ENCODE measurements around the gene GRIK4.

DNA sequence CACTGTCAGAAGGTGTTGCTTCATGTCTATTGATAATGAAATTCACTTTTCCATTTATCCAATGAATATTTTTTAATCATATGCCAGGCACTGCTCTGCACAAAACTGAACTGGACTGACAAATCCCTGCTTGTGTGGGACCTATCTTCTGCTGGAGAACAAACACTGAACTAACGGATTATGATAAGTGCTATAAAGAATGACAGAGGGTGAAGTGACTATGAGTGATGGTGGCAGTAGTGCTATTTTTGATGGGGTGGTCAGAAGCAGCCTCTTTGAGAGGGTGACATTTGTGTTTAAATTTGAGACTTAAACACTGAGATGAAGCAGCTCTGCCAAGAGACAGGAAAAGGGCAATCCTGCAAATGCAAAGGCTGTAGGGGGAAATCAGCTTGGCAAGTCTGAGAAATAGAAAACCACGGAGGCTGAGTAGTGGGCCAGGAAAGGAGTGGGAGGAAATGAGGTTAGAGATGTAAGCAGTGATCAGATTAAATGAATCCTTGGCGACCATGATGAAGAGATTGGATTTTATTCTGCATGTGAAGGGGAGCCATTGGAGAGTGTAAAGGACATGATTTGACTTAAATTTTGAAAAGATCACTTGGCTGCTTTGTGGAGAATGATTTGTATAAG lies 518.4 kb downstream of the GRIK4 start:
- TF ChIP-seq TAF1 (IDR thresholded peaks at IDR 0.05; ENCODE audit: borderline replicate concordance, low read depth, low read length) (no peak), POLR2A (IDR thresholded peaks at IDR 0.05; ENCODE audit: low read depth, low read length) (no peak)

All from GM12892 (cell line).